ENCODE data around the gene RSPH6A.

DNA sequence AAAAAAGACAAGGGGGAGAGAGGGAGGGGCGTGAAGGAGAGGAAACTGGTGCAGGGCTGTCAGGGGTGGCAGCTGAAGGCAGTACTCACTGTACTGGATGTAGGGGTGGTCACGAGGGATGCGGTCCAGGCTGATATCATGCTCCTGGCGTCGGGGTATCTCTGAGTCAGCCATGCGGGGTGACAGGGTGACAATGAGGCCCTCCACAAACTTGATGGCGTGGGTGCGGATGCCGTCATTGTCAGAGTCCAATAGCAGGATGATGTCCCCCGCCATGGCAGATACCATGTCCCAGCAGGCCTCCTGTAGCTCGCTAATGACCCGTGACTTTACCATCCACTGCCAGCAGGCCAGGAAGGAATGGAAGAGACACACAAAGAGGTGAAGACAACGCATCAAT is 32.6 kb upstream of the RSPH6A start:
- no peak for TF ChIP-seq CTCF (IDR thresholded peaks at IDR 0.05)
- no peak for TF ChIP-seq POLR2A (IDR thresholded peaks at IDR 0.05)
